Lower leg skin (tissue), 3 donors: Measurements from ENCODE around the gene MYH9.

Experiments used
- POLR2A ChIP-seq, 2 donors: fragments of 450-650 bp; IDR thresholded peaks; one replicate each; pipeline ENCODE4 v1.6.1; 2016 to 2017; ENCODE audit warnings: antibody characterized with exemption in 2 of 2, mild to moderate bottlenecking in 1 of 2, moderate library complexity in 1 of 2
- TF ChIP-seq, protein P1 (sequence below), 3 donors: fragments of 450-650 bp; IDR thresholded peaks; one replicate each; pipeline ENCODE4 v1.5.1; 2016; ENCODE audit warnings: antibody characterized with exemption in 3 of 3, mild to moderate bottlenecking in 3 of 3, moderate library complexity in 2 of 3

DNA sequence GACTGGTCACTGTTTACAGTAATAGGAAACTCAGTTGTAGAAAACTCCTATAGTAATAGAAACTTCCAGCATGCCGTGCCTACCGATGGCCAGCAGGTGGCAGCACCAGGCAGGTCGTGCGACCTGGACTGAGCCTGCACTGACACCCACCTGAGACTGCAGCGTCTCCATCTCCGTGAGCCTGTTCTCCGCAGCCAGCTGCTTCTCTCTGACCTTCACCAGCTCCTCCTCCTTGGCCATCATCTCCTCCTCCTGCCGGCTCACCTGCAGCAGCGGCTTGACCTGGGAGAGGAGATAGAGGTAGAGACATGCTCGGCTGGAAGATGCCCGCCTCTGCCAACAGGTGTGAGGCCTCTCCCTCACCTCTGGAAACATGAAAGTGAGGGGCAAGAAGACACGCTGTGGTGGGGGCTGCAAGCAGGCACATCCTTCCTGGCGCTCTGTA lies 86.4 kb downstream of the MYH9 start:
- TF ChIP-seq, protein P1, sequence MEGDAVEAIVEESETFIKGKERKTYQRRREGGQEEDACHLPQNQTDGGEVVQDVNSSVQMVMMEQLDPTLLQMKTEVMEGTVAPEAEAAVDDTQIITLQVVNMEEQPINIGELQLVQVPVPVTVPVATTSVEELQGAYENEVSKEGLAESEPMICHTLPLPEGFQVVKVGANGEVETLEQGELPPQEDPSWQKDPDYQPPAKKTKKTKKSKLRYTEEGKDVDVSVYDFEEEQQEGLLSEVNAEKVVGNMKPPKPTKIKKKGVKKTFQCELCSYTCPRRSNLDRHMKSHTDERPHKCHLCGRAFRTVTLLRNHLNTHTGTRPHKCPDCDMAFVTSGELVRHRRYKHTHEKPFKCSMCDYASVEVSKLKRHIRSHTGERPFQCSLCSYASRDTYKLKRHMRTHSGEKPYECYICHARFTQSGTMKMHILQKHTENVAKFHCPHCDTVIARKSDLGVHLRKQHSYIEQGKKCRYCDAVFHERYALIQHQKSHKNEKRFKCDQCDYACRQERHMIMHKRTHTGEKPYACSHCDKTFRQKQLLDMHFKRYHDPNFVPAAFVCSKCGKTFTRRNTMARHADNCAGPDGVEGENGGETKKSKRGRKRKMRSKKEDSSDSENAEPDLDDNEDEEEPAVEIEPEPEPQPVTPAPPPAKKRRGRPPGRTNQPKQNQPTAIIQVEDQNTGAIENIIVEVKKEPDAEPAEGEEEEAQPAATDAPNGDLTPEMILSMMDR (IDR thresholded peaks at IDR 0.05): peak in 1 of 3 donors; percentile 88
- no peak for TF ChIP-seq POLR2A (IDR thresholded peaks at IDR 0.05)
